Suprapubic skin (tissue), 4 donors: ENCODE data around the gene SPATA31A6. TPM values are rescaled to one million over a fixed set of nuclear protein-coding genes. Genes with fewer than 3 reads are reported as not detected.
"Not testable (repeated sequence)": the region's sequence is repeated elsewhere in the genome, so short reads cannot be mapped to it uniquely, and the experiment has no call there.

Source experiments
- DNase-seq, 2 donors: peaks; one replicate each; pipeline ENCODE4 v3.0.0-alpha.2; 2019; ENCODE audit warnings: low spot score in 2 of 2
- H3K27ac ChIP-seq: fragments of 200-600 bp; sonication (generic); one replicate; pipeline ENCODE4 v1.5.1; 2019
- H3K27me3 ChIP-seq: fragments of 200-600 bp; sonication (generic); one replicate; pipeline ENCODE4 v1.5.1; 2019
- H3K36me3 ChIP-seq: fragments of 200-600 bp; sonication (generic); one replicate; pipeline ENCODE4 v1.5.1; 2019
- H3K4me1 ChIP-seq: fragments of 200-600 bp; sonication (generic); one replicate; pipeline ENCODE4 v1.5.1; 2019
- H3K4me3 ChIP-seq: fragments of 200-600 bp; sonication (generic); one replicate; pipeline ENCODE4 v1.5.1; 2019; ENCODE audit warnings: mild to moderate bottlenecking
- H3K9me3 ChIP-seq: fragments of 200-600 bp; sonication (generic); one replicate; pipeline ENCODE4 v1.5.1; 2019
- WGBS: methylation state at CpG from one replicate; pipeline ENCODE4 v1.1.5; 2018; 5-methylcytosine and 5-hydroxymethylcytosine counted together
- total RNA-seq, 4 donors: library from RNA; depleted of rRNA; stranded (reverse); fragments of >200 nt; gene quantifications; one replicate each; pipeline ENCODE4 v1.1.0, GENCODE V29; 2016

Gene SPATA31A6
- total RNA-seq = not detected

GRCh38 chr9:42183359-42183758 is at the start of gene SPATA31A6:
SPATA31A6 (plus strand) TSS chr9:42183659; CDS start chr9:42183688, 29 bp downstream.
- not testable (repeated sequence) for H3K4me3 ChIP-seq, H3K27ac ChIP-seq, DNase-seq, H3K27me3 ChIP-seq, H3K36me3 ChIP-seq, H3K9me3 ChIP-seq, H3K4me1 ChIP-seq
- WGBS = 72% methylated on average over 4 of the region's 5 CpGs

- H3K27ac ChIP-seq, DNase-seq, H3K4me1 ChIP-seq, H3K4me3 ChIP-seq, H3K9me3 ChIP-seq, H3K36me3 ChIP-seq, H3K27me3 ChIP-seq: not testable (repeated sequence)
- 40% methylated on average over 1 of the region's 1 CpG for WGBS
Observed at GRCh38 chr9:42160299-42160698, 23.2 kb upstream of the SPATA31A6 start.

DNA sequence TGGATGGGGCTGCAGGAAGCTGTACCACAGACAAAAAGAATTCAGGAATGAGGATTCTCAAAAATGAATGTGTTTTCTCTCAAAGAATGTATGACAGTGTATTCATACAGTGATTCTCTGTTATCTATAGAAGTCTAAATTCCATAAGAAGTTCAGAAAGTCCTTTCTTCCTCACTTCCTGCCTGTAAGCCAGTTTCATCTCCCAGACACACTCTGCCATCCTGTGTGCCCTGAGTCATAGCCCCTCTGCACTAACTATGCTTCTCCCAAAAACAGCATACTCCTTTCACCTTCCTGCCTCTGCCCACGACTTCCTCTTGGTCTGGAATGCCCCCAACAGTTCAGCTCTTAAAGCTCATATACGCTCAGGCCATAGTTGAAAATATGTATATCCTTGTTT is 36.4 kb downstream of the SPATA31A6 start:
- not testable (repeated sequence) for H3K4me3 ChIP-seq, H3K4me1 ChIP-seq, H3K27ac ChIP-seq, H3K9me3 ChIP-seq, H3K27me3 ChIP-seq, H3K36me3 ChIP-seq, DNase-seq
- 49% methylated on average over 2 of the region's 2 CpGs for WGBS

GRCh38 chr9:42223230-42223629 is 39.8 kb downstream of the SPATA31A6 start:
- H3K27me3 ChIP-seq, DNase-seq, H3K36me3 ChIP-seq, H3K4me3 ChIP-seq, H3K4me1 ChIP-seq, H3K9me3 ChIP-seq, H3K27ac ChIP-seq: not testable (repeated sequence)
- WGBS = 85% methylated on average over 9 of the region's 10 CpGs

DNA sequence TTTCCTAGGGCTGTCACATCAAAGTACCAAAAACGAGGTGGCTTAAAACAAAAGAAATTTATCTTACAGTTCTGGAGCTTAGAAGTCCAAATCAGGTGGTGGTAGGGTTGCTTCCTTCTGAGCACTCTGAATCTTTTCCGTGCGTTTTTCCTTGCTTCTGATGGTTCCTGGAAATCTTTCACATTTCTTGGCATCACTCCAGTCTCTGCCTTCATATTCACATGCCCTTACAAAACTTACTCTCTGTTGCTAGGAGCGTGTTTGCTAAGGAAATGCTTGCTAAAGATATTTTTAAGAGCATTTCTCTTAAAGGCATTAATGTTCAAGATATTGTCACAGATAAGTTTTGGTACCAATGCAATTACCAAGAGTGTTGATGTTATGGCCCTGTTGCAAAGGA is 49.6 kb downstream of the SPATA31A6 start:
- H3K36me3 ChIP-seq, DNase-seq, H3K27ac ChIP-seq, H3K27me3 ChIP-seq, H3K9me3 ChIP-seq, H3K4me1 ChIP-seq, H3K4me3 ChIP-seq: not testable (repeated sequence)
- WGBS = 26% methylated on average over 4 of the region's 4 CpGs

DNA sequence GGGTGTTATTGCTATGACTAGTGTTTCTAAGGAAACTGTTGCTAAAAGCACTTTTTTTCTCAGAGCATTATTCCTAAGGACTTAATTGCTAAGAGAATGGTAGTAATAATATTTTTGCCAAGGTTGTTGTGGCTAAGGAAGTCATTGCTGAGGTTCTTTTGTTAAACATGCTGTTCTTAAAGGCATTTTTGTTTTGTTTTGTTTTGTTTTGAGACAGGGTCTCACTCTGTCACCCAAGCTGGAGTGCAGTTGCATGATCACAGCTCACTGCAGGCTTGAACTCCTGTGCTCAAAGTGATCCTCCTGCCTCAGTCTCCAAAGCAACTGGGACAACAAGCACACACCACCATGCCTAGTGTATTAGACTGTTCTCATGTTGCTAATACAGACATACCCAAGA is 51.2 kb downstream of the SPATA31A6 start:
- not testable (repeated sequence) for H3K4me1 ChIP-seq, H3K27ac ChIP-seq, DNase-seq, H3K9me3 ChIP-seq, H3K4me3 ChIP-seq, H3K36me3 ChIP-seq, H3K27me3 ChIP-seq

GRCh38 chr9:42235352-42235991 is 52.0 kb downstream of the SPATA31A6 start:
- no CpG with 5 or more reads among the region's 1 CpG for WGBS
- H3K4me3 ChIP-seq, H3K27me3 ChIP-seq, DNase-seq, H3K9me3 ChIP-seq, H3K36me3 ChIP-seq, H3K27ac ChIP-seq, H3K4me1 ChIP-seq: not testable (repeated sequence)

GRCh38 chr9:42236097-42236496 is 52.6 kb downstream of the SPATA31A6 start:
- not testable (repeated sequence) for H3K4me1 ChIP-seq, H3K27me3 ChIP-seq, H3K9me3 ChIP-seq, H3K4me3 ChIP-seq, DNase-seq, H3K36me3 ChIP-seq, H3K27ac ChIP-seq

GRCh38 chr9:42237381-42237780 is 53.9 kb downstream of the SPATA31A6 start:
- WGBS = 95% methylated on average over 3 of the region's 3 CpGs
- not testable (repeated sequence) for H3K27me3 ChIP-seq, H3K36me3 ChIP-seq, DNase-seq, H3K27ac ChIP-seq, H3K4me1 ChIP-seq, H3K9me3 ChIP-seq, H3K4me3 ChIP-seq

DNA sequence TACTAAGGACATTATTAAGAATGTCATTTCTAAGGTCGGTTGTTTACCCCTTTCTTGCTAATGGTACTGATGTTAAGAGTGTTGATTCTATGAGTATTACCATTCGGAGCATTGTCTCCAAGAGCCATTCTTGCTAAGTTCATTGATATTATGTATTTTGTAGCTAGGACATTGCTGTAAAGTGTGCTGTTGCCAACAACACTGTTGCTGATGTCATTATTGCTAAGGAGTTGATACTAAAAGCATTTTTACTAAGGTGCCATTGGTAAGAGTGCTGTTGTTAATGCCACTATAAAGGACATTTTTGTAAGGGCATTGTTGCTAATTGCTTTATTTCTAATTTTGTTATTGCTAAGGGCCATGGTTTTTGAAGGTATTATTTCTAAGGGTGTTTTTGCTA is 55.4 kb downstream of the SPATA31A6 start:
- not testable (repeated sequence) for H3K4me1 ChIP-seq, H3K27ac ChIP-seq, H3K27me3 ChIP-seq, DNase-seq, H3K9me3 ChIP-seq, H3K36me3 ChIP-seq, H3K4me3 ChIP-seq
- 93% methylated on average over 2 of the region's 2 CpGs for WGBS

Other genes starting within 250 kb of the SPATA31A6 start
- gene CNTNAP3B, start 54.2 kb upstream of the SPATA31A6 start, total RNA-seq = 10 to 100 TPM; 11.6 to 83.3 (median 23.6) TPM